ENCODE data around the gene SLK.

The SLK gene

GRCh38 chr10:104005172-104005863, 38.4 kb downstream of the SLK start:
- no peak overlapping the region for H3K27ac ChIP-seq (ENCODE audit: low read depth, low read length)
- H3K36me3 ChIP-seq (ENCODE audit: control insufficient read depth, insufficient read depth, low read length), result peaks cover 11% of the 10 kb centered on the region
- no peaks in the 10 kb centered on the region for H3K4me1 ChIP-seq (ENCODE audit: control insufficient read depth, insufficient read depth, low read length)
- H3K27me3 ChIP-seq (ENCODE audit: control insufficient read depth, insufficient read depth, low read length), result no peaks in the 10 kb centered on the region
- H3K9ac ChIP-seq (ENCODE audit: low read length), result no peak overlapping the region
- no peak overlapping the region for H3K4me3 ChIP-seq (ENCODE audit: low read length)

GRCh38 chr10:104011904-104012303, 45.0 kb downstream of the SLK start:
- no peak overlapping the region for H3K9ac ChIP-seq (ENCODE audit: low read length)
- no peaks in the 10 kb centered on the region for H3K4me1 ChIP-seq (ENCODE audit: control insufficient read depth, insufficient read depth, low read length)
- peaks cover 9% of the 10 kb centered on the region for H3K36me3 ChIP-seq (ENCODE audit: control insufficient read depth, insufficient read depth, low read length)
- no peak overlapping the region for H3K27ac ChIP-seq (ENCODE audit: low read depth, low read length)
- no peak overlapping the region for H3K4me3 ChIP-seq (ENCODE audit: low read length)
- H3K27me3 ChIP-seq (ENCODE audit: control insufficient read depth, insufficient read depth, low read length), result no peaks in the 10 kb centered on the region

- no peaks in the 10 kb centered on the region for H3K27me3 ChIP-seq (ENCODE audit: control insufficient read depth, insufficient read depth, low read length)
Observed at GRCh38 chr10:104013489-104013888, 46.5 kb downstream of the SLK start.

DNA sequence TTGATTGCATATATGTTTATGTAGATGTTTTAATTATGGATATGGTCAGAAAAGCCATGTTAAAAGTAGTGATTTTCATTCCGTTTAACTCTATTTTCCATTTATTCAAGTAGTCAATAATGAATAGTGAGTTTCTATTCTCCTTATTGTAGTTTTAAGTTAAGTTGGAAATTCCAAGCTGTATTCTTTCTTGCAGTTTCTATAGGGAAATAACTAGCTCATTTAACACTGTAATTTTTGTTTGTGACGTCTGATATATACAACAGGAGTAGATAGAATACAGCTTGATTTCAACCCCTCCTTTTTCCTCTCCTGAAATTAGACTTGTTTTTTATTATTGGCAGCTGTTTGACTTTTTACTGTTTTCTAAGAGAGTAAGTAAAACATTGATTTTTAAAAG, 47.2 kb downstream of the SLK start:
- no peak overlapping the region for H3K27ac ChIP-seq (ENCODE audit: low read depth, low read length)
- H3K9ac ChIP-seq (ENCODE audit: low read length), result no peak overlapping the region
- H3K4me3 ChIP-seq (ENCODE audit: low read length), result no peak overlapping the region
- H3K27me3 ChIP-seq (ENCODE audit: control insufficient read depth, insufficient read depth, low read length), result no peaks in the 10 kb centered on the region
- H3K36me3 ChIP-seq (ENCODE audit: control insufficient read depth, insufficient read depth, low read length), result peaks cover 10% of the 10 kb centered on the region
- H3K4me1 ChIP-seq (ENCODE audit: control insufficient read depth, insufficient read depth, low read length), result no peaks in the 10 kb centered on the region

More at GRCh38 chr10:104013489-104013888, 46.5 kb downstream of the SLK start:
- peaks cover 9% of the 10 kb centered on the region for H3K36me3 ChIP-seq (ENCODE audit: control insufficient read depth, insufficient read depth, low read length)
- H3K4me3 ChIP-seq (ENCODE audit: low read length), result no peak overlapping the region
- H3K27ac ChIP-seq (ENCODE audit: low read depth, low read length), result no peak overlapping the region
- no peaks in the 10 kb centered on the region for H3K4me1 ChIP-seq (ENCODE audit: control insufficient read depth, insufficient read depth, low read length)
- no peak overlapping the region for H3K9ac ChIP-seq (ENCODE audit: low read length)

DNA sequence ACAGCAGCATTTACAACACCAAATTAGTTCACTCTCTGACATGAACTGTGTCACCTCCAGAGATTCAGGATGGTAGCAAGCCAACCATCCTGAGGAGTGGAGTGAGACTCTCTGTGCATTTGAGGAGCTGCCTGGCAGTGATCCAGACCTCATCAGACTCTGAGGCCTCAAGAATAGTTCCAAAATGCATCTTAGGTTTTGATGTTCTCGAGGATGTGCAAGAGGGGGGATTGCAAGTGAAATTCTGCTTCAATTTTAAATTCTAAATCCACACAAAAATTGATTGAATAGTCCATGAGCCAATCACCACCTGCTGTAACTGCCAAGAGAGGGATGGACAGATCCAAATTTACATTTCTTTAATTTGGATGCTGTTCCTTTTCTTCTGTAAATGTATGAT, 49.7 kb downstream of the SLK start:
- Histone ChIP-seq H3K27me3 (ENCODE audit: control insufficient read depth, insufficient read depth, low read length) (no peaks in the 10 kb centered on the region), H3K27ac (ENCODE audit: low read depth, low read length) (no peak overlapping the region), H3K9ac (ENCODE audit: low read length) (no peak overlapping the region), H3K4me3 (ENCODE audit: low read length) (no peak overlapping the region), H3K36me3 (ENCODE audit: control insufficient read depth, insufficient read depth, low read length) (peaks cover 11% of the 10 kb centered on the region), H3K4me1 (ENCODE audit: control insufficient read depth, insufficient read depth, low read length) (no peaks in the 10 kb centered on the region)

DNA sequence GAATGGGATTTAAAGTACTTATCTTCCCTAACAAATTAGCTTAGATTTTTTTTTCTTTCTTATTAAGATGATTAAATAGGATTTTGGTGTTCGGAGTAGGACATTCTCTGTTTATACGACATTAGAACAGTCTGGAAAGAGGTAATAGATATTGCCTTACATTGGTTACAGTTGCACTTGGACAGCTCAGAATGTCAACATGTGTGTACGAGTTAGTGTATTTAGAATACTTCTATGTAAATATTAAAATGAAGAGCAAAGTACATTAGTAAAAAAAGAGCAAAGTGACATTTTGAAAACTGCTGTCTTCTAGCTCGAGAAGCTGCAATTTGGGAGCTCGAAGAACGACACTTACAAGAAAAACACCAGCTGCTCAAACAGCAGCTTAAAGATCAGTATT, 51.5 kb downstream of the SLK start:
- no peak overlapping the region for H3K4me3 ChIP-seq (ENCODE audit: low read length)
- H3K27ac ChIP-seq (ENCODE audit: low read depth, low read length), result no peak overlapping the region
- H3K4me1 ChIP-seq (ENCODE audit: control insufficient read depth, insufficient read depth, low read length), result no peaks in the 10 kb centered on the region
- H3K27me3 ChIP-seq (ENCODE audit: control insufficient read depth, insufficient read depth, low read length), result no peaks in the 10 kb centered on the region
- H3K9ac ChIP-seq (ENCODE audit: low read length), result no peak overlapping the region
- H3K36me3 ChIP-seq (ENCODE audit: control insufficient read depth, insufficient read depth, low read length), result peaks cover 19% of the 10 kb centered on the region

GRCh38 chr10:104020020-104020419, 53.1 kb downstream of the SLK start:
- no peaks in the 10 kb centered on the region for H3K27me3 ChIP-seq (ENCODE audit: control insufficient read depth, insufficient read depth, low read length)
- peaks cover 27% of the 10 kb centered on the region for H3K36me3 ChIP-seq (ENCODE audit: control insufficient read depth, insufficient read depth, low read length)
- H3K4me1 ChIP-seq (ENCODE audit: control insufficient read depth, insufficient read depth, low read length), result no peaks in the 10 kb centered on the region

GRCh38 chr10:104021246-104021645, 54.3 kb downstream of the SLK start:
- Histone ChIP-seq H3K27ac (ENCODE audit: low read depth, low read length) (no peak overlapping the region), H3K4me1 (ENCODE audit: control insufficient read depth, insufficient read depth, low read length) (no peaks in the 10 kb centered on the region), H3K27me3 (ENCODE audit: control insufficient read depth, insufficient read depth, low read length) (no peaks in the 10 kb centered on the region), H3K36me3 (ENCODE audit: control insufficient read depth, insufficient read depth, low read length) (peaks cover 27% of the 10 kb centered on the region), H3K4me3 (ENCODE audit: low read length) (no peak overlapping the region), H3K9ac (ENCODE audit: low read length) (no peak overlapping the region)

More at GRCh38 chr10:104020020-104020419, 53.1 kb downstream of the SLK start:
- Histone ChIP-seq H3K4me3 (ENCODE audit: low read length) (no peak overlapping the region), H3K9ac (ENCODE audit: low read length) (no peak overlapping the region), H3K27ac (ENCODE audit: low read depth, low read length) (no peak overlapping the region)

GRCh38 chr10:104022026-104022425, 55.1 kb downstream of the SLK start:
- Histone ChIP-seq H3K36me3 (ENCODE audit: control insufficient read depth, insufficient read depth, low read length) (peaks cover 25% of the 10 kb centered on the region), H3K4me1 (ENCODE audit: control insufficient read depth, insufficient read depth, low read length) (no peaks in the 10 kb centered on the region), H3K4me3 (ENCODE audit: low read length) (no peak overlapping the region), H3K27me3 (ENCODE audit: control insufficient read depth, insufficient read depth, low read length) (no peaks in the 10 kb centered on the region), H3K9ac (ENCODE audit: low read length) (no peak overlapping the region), H3K27ac (ENCODE audit: low read depth, low read length) (no peak overlapping the region)

GRCh38 chr10:104025524-104025923, 58.6 kb downstream of the SLK start:
- H3K36me3 ChIP-seq (ENCODE audit: control insufficient read depth, insufficient read depth, low read length), result peaks cover 20% of the 10 kb centered on the region
- H3K4me3 ChIP-seq (ENCODE audit: low read length), result no peak overlapping the region
- H3K9ac ChIP-seq (ENCODE audit: low read length), result no peak overlapping the region
- H3K4me1 ChIP-seq (ENCODE audit: control insufficient read depth, insufficient read depth, low read length), result no peaks in the 10 kb centered on the region
- no peak overlapping the region for H3K27ac ChIP-seq (ENCODE audit: low read depth, low read length)
- no peaks in the 10 kb centered on the region for H3K27me3 ChIP-seq (ENCODE audit: control insufficient read depth, insufficient read depth, low read length)

GRCh38 chr10:104026762-104027161, 59.8 kb downstream of the SLK start:
- Histone ChIP-seq H3K4me1 (ENCODE audit: control insufficient read depth, insufficient read depth, low read length) (no peaks in the 10 kb centered on the region), H3K27ac (ENCODE audit: low read depth, low read length) (no peak overlapping the region), H3K4me3 (ENCODE audit: low read length) (no peak overlapping the region), H3K9ac (ENCODE audit: low read length) (no peak overlapping the region), H3K27me3 (ENCODE audit: control insufficient read depth, insufficient read depth, low read length) (no peaks in the 10 kb centered on the region), H3K36me3 (ENCODE audit: control insufficient read depth, insufficient read depth, low read length) (peaks cover 18% of the 10 kb centered on the region)

GRCh38 chr10:104028146-104028545, 61.2 kb downstream of the SLK start:
- Histone ChIP-seq H3K9ac (ENCODE audit: low read length) (no peak overlapping the region), H3K4me3 (ENCODE audit: low read length) (no peak overlapping the region), H3K4me1 (ENCODE audit: control insufficient read depth, insufficient read depth, low read length) (no peaks in the 10 kb centered on the region), H3K27me3 (ENCODE audit: control insufficient read depth, insufficient read depth, low read length) (no peaks in the 10 kb centered on the region), H3K36me3 (ENCODE audit: control insufficient read depth, insufficient read depth, low read length) (peaks cover 15% of the 10 kb centered on the region), H3K27ac (ENCODE audit: low read depth, low read length) (no peak overlapping the region)

DNA sequence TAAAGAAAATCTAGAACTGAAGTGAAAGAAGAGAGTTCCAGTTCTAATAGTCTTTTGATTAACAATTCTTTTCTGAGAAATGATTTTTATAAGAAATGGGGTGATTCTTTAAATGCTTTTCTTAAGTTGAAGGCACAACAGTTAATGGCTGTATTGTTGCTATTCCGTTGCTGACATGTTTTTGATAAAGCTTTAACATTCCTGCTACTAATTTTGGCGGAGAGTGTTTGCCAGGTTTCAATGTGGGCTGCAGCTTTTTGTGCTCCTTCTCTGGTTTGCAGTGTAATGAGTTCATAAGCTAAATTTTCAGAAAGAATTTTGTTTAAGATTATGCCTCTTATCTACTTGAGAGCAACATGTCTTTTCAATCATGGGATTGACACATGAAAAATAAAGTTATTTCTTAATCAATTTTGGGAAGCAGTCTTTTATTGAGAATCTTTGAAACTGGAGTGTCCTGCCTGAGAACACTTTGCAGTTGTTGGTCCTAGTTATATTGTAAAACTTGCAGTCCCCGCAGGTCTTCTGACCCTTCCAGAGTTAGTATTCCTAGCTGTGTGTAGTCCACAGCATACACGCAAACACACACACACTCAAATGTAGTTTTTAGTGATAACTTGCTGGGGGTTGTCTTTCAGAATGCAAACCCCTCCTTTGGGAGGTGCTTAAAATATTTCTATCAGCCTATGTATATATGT, 62.0 kb downstream of the SLK start:
- Histone ChIP-seq H3K4me3 (ENCODE audit: low read length) (no peak overlapping the region), H3K9ac (ENCODE audit: low read length) (no peak overlapping the region), H3K4me1 (ENCODE audit: control insufficient read depth, insufficient read depth, low read length) (no peaks in the 10 kb centered on the region), H3K36me3 (ENCODE audit: control insufficient read depth, insufficient read depth, low read length) (peaks cover 9% of the 10 kb centered on the region), H3K27me3 (ENCODE audit: control insufficient read depth, insufficient read depth, low read length) (no peaks in the 10 kb centered on the region), H3K27ac (ENCODE audit: low read depth, low read length) (no peak overlapping the region)
